HEK293 (cell line): ENCODE results near the gene TSHZ2.

Experiments used
- CTCF ChIA-PET: fragments of 350-600 bp; formaldehyde crosslinking; extraction: SDS; loops from one replicate; lab custom pipeline; 2021; ENCODE audit warnings: antibody characterized with exemption; lab: Yijun Ruan, JAX
- POLR2A ChIA-PET: fragments of 300-600 bp; formaldehyde crosslinking; extraction: SDS; loops from one replicate; lab custom pipeline; 2020; ENCODE audit warnings: antibody characterized with exemption, inconsistent platforms; lab: Yijun Ruan, JAX
- H3K27ac ChIP-seq: fragments of 200-500 bp; sonication (Bioruptor generic); 2 replicates; pipeline ENCODE4 v1.5.1; 2014; ENCODE audit warnings: low read depth, low read length, control low read depth, inconsistent platforms; ENCODE audit errors: extremely low read depth
- H3K36me3 ChIP-seq, 2 experiments: fragments of 200-500 bp in 1 of 2; sonication (Bioruptor generic) in 1 of 2; 1 replicate in 1 of 2; 2 replicates in 1 of 2; pipeline ENCODE4 v1.5.1; 2014 to 2017; ENCODE audit warnings: inconsistent platforms in 2 of 2, low read length in 2 of 2; ENCODE audit not compliant: control insufficient read depth in 2 of 2, insufficient read depth in 1 of 2
- H3K4me1 ChIP-seq: fragments of 200-500 bp; sonication (Bioruptor generic); 2 replicates; pipeline ENCODE4 v1.5.1; 2014; ENCODE audit warnings: mild to moderate bottlenecking, low read length, inconsistent platforms; ENCODE audit not compliant: control insufficient read depth, insufficient read depth
- H3K4me3 ChIP-seq: 2 replicates; pipeline ENCODE4 v1.5.1; 2011; ENCODE audit warnings: low read depth, mild to moderate bottlenecking, control low read depth, low read length, moderate library complexity
- H3K9me3 ChIP-seq: fragments of 200-500 bp; sonication (Bioruptor generic); 2 replicates; pipeline ENCODE4 v1.5.1; 2014; ENCODE audit warnings: low read depth, low read length, inconsistent platforms; ENCODE audit not compliant: control insufficient read depth, insufficient read depth
- GFI1B ChIP-seq: fragments of 450-650 bp; formaldehyde crosslinking; IDR thresholded peaks from 2 replicates; pipeline ENCODE4 v1.5.1; 2016; ENCODE audit warnings: missing biosample characterization, missing genetic modification characterization
- HOXA7 ChIP-seq: sonication (generic); formaldehyde crosslinking; IDR thresholded peaks from 2 replicates; pipeline ENCODE4 v1.8.1; 2022; ENCODE audit warnings: missing genetic modification reagents, borderline replicate concordance
- KLF10 ChIP-seq: fragments of 450-650 bp; IDR thresholded peaks from 2 replicates; pipeline ENCODE4 v1.5.1; 2018; ENCODE audit warnings: missing biosample characterization, mild to moderate bottlenecking, missing genetic modification characterization
- RBAK ChIP-seq: fragments of 450-650 bp; formaldehyde crosslinking; IDR thresholded peaks from 2 replicates; pipeline ENCODE4 v1.5.1; 2016; ENCODE audit warnings: missing biosample characterization, missing genetic modification characterization
- SETDB1 ChIP-seq: IDR thresholded peaks from one replicate; pipeline ENCODE4 v1.6.1; 2017; ENCODE audit warnings: mild to moderate bottlenecking, low read length, moderate library complexity, mixed read lengths; ENCODE audit not compliant: insufficient read length
- WT1 ChIP-seq: fragments of 450-650 bp; formaldehyde crosslinking; IDR thresholded peaks from 2 replicates; pipeline ENCODE4 v1.5.1; 2016; ENCODE audit warnings: missing biosample characterization, missing genetic modification characterization
- ZBTB8A ChIP-seq: fragments of 450-650 bp; formaldehyde crosslinking; IDR thresholded peaks from 2 replicates; pipeline ENCODE4 v1.5.1; 2016; ENCODE audit warnings: missing biosample characterization, missing genetic modification characterization
- ZFP41 ChIP-seq: fragments of 450-650 bp; formaldehyde crosslinking; IDR thresholded peaks from 2 replicates; pipeline ENCODE4 v1.5.1; 2016; ENCODE audit warnings: missing biosample characterization, missing genetic modification characterization, borderline replicate concordance
- ZNF121 ChIP-seq: fragments of 450-650 bp; formaldehyde crosslinking; IDR thresholded peaks from 2 replicates; pipeline ENCODE4 v1.5.1; 2016; ENCODE audit warnings: missing biosample characterization, missing genetic modification characterization
- ZNF174 ChIP-seq: fragments of 450-650 bp; formaldehyde crosslinking; IDR thresholded peaks from 2 replicates; pipeline ENCODE4 v1.5.0; 2017; ENCODE audit warnings: missing biosample characterization, mild to moderate bottlenecking, missing genetic modification characterization
- ZNF184 ChIP-seq: fragments of 450-650 bp; IDR thresholded peaks from 2 replicates; pipeline ENCODE4 v1.5.1; 2018; ENCODE audit warnings: missing biosample characterization, mild to moderate bottlenecking, missing genetic modification characterization
- ZNF24 ChIP-seq: fragments of 450-650 bp; formaldehyde crosslinking; IDR thresholded peaks from 2 replicates; pipeline ENCODE4 v1.5.1; 2016; ENCODE audit warnings: missing biosample characterization, missing genetic modification characterization
- ZNF266 ChIP-seq: fragments of 450-650 bp; formaldehyde crosslinking; IDR thresholded peaks from 2 replicates; pipeline ENCODE4 v1.5.1; 2016; ENCODE audit warnings: missing biosample characterization, missing genetic modification characterization, low read depth
- ZNF341 ChIP-seq: fragments of 450-650 bp; formaldehyde crosslinking; IDR thresholded peaks from 2 replicates; pipeline ENCODE4; 2016; ENCODE audit warnings: low read depth, missing biosample characterization, missing genetic modification characterization
- ZNF394 ChIP-seq: fragments of 450-650 bp; formaldehyde crosslinking; IDR thresholded peaks from 2 replicates; pipeline ENCODE4 v1.5.1; 2016; ENCODE audit warnings: missing biosample characterization, missing genetic modification characterization, mild to moderate bottlenecking, moderate library complexity, borderline replicate concordance
- ZNF544 ChIP-seq: fragments of 450-650 bp; formaldehyde crosslinking; IDR thresholded peaks from 2 replicates; pipeline ENCODE4 v1.5.0; 2017; ENCODE audit warnings: missing biosample characterization, missing genetic modification characterization
- ZNF571 ChIP-seq: fragments of 450-650 bp; formaldehyde crosslinking; IDR thresholded peaks from 2 replicates; pipeline ENCODE4 v1.5.0; 2017; ENCODE audit warnings: missing biosample characterization, missing genetic modification characterization
- ZNF626 ChIP-seq: fragments of 450-650 bp; sonication (Bioruptor Pico); formaldehyde crosslinking; IDR thresholded peaks from 2 replicates; pipeline ENCODE4 v1.5.1; 2018; ENCODE audit warnings: missing biosample characterization, missing genetic modification characterization, inconsistent platforms
- TF ChIP-seq, protein P1 (sequence below): fragments of 450-650 bp; formaldehyde crosslinking; IDR thresholded peaks from 2 replicates; pipeline ENCODE4 v1.5.1; 2016; ENCODE audit warnings: missing biosample characterization, missing genetic modification characterization
- TF ChIP-seq, protein P2 (sequence below): fragments of 450-650 bp; formaldehyde crosslinking; IDR thresholded peaks from 2 replicates; pipeline ENCODE4; 2016; ENCODE audit warnings: missing biosample characterization, missing genetic modification characterization
- TF ChIP-seq, protein P3 (sequence below): fragments of 450-650 bp; formaldehyde crosslinking; IDR thresholded peaks from 2 replicates; pipeline ENCODE4 v1.5.1; 2016; ENCODE audit warnings: missing biosample characterization, missing genetic modification characterization
- TF ChIP-seq, protein P4 (sequence below): fragments of 450-650 bp; formaldehyde crosslinking; IDR thresholded peaks from 2 replicates; pipeline ENCODE4 v1.5.1; 2016; ENCODE audit warnings: missing biosample characterization, missing genetic modification characterization
- TF ChIP-seq, protein P5 (sequence below): fragments of 450-650 bp; formaldehyde crosslinking; IDR thresholded peaks from 2 replicates; pipeline ENCODE4 v1.5.1; 2016; ENCODE audit warnings: missing biosample characterization, missing genetic modification characterization, low read depth

TSHZ2 gene

DNA sequence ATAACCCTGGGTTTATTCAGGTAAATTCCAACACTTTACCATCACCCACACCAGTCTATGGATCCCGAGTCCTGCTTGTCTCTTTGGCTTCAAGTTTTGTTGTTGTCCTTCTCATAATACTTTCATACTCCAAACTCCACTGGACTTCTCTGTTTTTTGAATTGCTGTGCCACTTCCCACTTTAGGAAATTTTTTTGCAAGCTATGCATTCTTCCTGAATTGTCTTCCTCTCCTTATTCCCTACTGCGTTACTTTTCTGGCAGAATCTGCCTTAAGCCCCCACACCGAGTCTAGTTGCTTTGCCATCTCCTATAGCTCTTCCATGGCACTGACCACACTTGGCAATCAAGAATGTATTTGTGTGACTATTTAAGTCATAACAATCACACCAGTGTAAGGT lies 96.1 kb downstream of the TSHZ2 start:
- CTCF ChIA-PET = no interaction called here
- Histone ChIP-seq H3K4me3 (no peak overlapping the region), H3K27ac (no peak overlapping the region), H3K9me3 (no peaks in the 10 kb centered on the region), H3K4me1 (no peaks in the 10 kb centered on the region), H3K36me3 (no peaks in the 10 kb centered on the region)
- no peak for TF ChIP-seq RBAK (tag by site-specific recombination)
- no peak for TF ChIP-seq ZNF266
- no peak for TF ChIP-seq HOXA7 (CRISPR knock-in tag)
- no peak for TF ChIP-seq WT1
- TF ChIP-seq, protein P1, sequence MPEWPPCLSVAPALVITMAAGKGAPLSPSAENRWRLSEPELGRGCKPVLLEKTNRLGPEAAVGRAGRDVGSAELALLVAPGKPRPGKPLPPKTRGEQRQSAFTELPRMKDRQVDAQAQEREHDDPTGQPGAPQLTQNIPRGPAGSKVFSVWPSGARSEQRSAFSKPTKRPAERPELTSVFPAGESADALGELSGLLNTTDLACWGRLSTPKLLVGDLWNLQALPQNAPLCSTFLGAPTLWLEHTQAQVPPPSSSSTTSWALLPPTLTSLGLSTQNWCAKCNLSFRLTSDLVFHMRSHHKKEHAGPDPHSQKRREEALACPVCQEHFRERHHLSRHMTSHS (tag by site-specific recombination) = no peak
- no peak for TF ChIP-seq ZNF394 (tag by site-specific recombination)
- TF ChIP-seq ZNF571 = no peak
- no peak for TF ChIP-seq ZNF544 (tag by site-specific recombination)
- TF ChIP-seq ZNF174 (tag by site-specific recombination) = no peak
- TF ChIP-seq, protein P2, sequence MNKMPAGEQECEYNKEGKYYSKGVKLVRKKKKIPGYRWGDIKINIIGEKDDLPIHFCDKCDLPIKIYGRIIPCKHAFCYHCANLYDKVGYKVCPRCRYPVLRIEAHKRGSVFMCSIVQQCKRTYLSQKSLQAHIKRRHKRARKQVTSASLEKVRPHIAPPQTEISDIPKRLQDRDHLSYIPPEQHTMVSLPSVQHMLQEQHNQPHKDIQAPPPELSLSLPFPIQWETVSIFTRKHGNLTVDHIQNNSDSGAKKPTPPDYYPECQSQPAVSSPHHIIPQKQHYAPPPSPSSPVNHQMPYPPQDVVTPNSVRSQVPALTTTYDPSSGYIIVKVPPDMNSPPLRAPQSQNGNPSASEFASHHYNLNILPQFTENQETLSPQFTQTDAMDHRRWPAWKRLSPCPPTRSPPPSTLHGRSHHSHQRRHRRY (tag by site-specific recombination) = no peak
- TF ChIP-seq ZNF341 = no peak
- TF ChIP-seq ZNF626 (tag by site-specific recombination) = no peak
- no peak for TF ChIP-seq ZNF121 (tag by site-specific recombination)
- POLR2A ChIA-PET = no interaction called here

DNA sequence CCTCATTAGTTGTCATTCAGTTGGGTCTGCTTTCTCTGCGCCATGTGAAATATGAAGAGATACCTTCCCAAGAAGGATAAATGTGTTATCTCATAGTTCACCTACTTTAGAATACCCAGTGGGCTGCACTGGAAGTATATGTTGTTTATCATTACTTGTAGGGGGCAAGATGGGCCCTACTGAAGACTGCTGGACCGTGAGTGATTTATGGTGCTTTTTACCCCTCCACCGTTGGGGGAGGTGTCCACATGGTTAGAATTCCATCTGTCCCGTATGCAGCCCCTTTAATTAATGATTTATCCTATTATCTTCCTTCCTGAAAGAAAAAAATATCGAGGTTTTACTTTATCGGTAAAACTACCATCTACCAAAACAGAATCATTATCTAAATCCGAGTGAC lies 97.0 kb downstream of the TSHZ2 start:
- no peaks in the 10 kb centered on the region for H3K9me3 ChIP-seq
- TF ChIP-seq ZNF24 (tag by site-specific recombination) (no peak), ZNF184 (no peak), KLF10 (no peak), GFI1B (tag by site-specific recombination) (no peak), ZFP41 (tag by site-specific recombination) (no peak), SETDB1 (no peak), ZBTB8A (tag by site-specific recombination) (no peak)
- TF ChIP-seq, protein P3, sequence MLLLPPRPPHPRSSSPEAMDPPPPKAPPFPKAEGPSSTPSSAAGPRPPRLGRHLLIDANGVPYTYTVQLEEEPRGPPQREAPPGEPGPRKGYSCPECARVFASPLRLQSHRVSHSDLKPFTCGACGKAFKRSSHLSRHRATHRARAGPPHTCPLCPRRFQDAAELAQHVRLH (tag by site-specific recombination) = no peak
- TF ChIP-seq, protein P4, sequence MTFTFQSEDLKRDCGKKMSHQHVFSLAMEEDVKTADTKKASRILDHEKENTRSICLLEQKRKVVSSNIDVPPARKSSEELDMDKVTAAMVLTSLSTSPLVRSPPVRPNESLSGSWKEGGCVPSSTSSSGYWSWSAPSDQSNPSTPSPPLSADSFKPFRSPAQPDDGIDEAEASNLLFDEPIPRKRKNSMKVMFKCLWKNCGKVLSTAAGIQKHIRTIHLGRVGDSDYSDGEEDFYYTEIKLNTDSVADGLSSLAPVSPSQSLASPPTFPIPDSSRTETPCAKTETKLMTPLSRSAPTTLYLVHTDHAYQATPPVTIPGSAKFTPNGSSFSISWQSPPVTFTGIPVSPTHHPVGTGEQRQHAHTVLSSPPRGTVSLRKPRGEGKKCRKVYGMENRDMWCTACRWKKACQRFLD (tag by site-specific recombination) = no peak
- TF ChIP-seq, protein P5, sequence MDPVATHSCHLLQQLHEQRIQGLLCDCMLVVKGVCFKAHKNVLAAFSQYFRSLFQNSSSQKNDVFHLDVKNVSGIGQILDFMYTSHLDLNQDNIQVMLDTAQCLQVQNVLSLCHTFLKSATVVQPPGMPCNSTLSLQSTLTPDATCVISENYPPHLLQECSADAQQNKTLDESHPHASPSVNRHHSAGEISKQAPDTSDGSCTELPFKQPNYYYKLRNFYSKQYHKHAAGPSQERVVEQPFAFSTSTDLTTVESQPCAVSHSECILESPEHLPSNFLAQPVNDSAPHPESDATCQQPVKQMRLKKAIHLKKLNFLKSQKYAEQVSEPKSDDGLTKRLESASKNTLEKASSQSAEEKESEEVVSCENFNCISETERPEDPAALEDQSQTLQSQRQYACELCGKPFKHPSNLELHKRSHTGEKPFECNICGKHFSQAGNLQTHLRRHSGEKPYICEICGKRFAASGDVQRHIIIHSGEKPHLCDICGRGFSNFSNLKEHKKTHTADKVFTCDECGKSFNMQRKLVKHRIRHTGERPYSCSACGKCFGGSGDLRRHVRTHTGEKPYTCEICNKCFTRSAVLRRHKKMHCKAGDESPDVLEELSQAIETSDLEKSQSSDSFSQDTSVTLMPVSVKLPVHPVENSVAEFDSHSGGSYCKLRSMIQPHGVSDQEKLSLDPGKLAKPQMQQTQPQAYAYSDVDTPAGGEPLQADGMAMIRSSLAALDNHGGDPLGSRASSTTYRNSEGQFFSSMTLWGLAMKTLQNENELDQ (tag by site-specific recombination) = no peak
- TF ChIP-seq, all 188 proteins: peak for 0
- Histone ChIP-seq H3K27ac (no peak overlapping the region), H3K4me1 (no peaks in the 10 kb centered on the region), H3K4me3 (no peak overlapping the region), H3K36me3 (no peaks in the 10 kb centered on the region)
- ChIA-PET POLR2A (no interaction called here), CTCF (no interaction called here)
